Osteoblast (primary cell): ENCODE data around the gene DPP4. TPM values are rescaled to one million over a fixed set of nuclear protein-coding genes. Genes with fewer than 3 reads are reported as not detected.

Source experiments
- DNase-seq: peaks from one replicate; pipeline ENCODE4 v3.0.0; 2011; ENCODE audit warnings: low spot score, mixed read lengths; ENCODE audit not compliant: insufficient read length; ENCODE audit errors: missing footprints
- H2AFZ ChIP-seq: 2 replicates; pipeline ENCODE4 v1.6.0; 2011; ENCODE audit warnings: mild to moderate bottlenecking, low read length
- H3K27ac ChIP-seq: 2 replicates; pipeline ENCODE4 v1.5.1; 2011; ENCODE audit warnings: mild to moderate bottlenecking, low read depth, low read length, moderate library complexity
- H3K27me3 ChIP-seq: 2 replicates; pipeline ENCODE4 v1.6.0; 2012; ENCODE audit warnings: mild to moderate bottlenecking, control low read depth, inconsistent platforms, low read length, moderate library complexity; ENCODE audit not compliant: insufficient read depth
- H3K36me3 ChIP-seq: 2 replicates; pipeline ENCODE4 v1.5.1; 2011; ENCODE audit warnings: mild to moderate bottlenecking, low read length, control low read depth, moderate library complexity; ENCODE audit not compliant: insufficient read depth
- H3K4me1 ChIP-seq: 2 replicates; pipeline ENCODE4 v1.5.1; 2011; ENCODE audit warnings: mild to moderate bottlenecking, low read length, control low read depth, moderate library complexity; ENCODE audit not compliant: insufficient read depth
- H3K4me2 ChIP-seq: 2 replicates; pipeline ENCODE4 v1.6.0; 2011; ENCODE audit warnings: mild to moderate bottlenecking, low read length; ENCODE audit not compliant: insufficient read depth
- H3K4me3 ChIP-seq: fragments of 200-600 bp; sonication (generic); 3 replicates; pipeline ENCODE4 v1.5.1; 2012; ENCODE audit warnings: mild to moderate bottlenecking, low read length, inconsistent platforms; ENCODE audit not compliant: insufficient read depth
- H3K79me2 ChIP-seq: 2 replicates; pipeline ENCODE4 v1.6.0; 2012; ENCODE audit warnings: mild to moderate bottlenecking, low read length, control low read depth, inconsistent platforms; ENCODE audit not compliant: insufficient read depth
- H3K9me3 ChIP-seq: 2 replicates; pipeline ENCODE4 v1.5.1; 2011; ENCODE audit warnings: low read depth, low read length, control low read depth
- H4K20me1 ChIP-seq: 2 replicates; pipeline ENCODE4 v1.6.0; 2012; ENCODE audit warnings: mild to moderate bottlenecking, low read length, control low read depth; ENCODE audit not compliant: insufficient read depth
- CTCF ChIP-seq: IDR thresholded peaks from 2 replicates; pipeline ENCODE4 v1.5.1; 2011; ENCODE audit warnings: mild to moderate bottlenecking, low read depth, low read length, moderate library complexity; ENCODE audit errors: extremely low read depth
- total RNA-seq: library from RNA; depleted of rRNA; stranded (reverse); fragments of >200 nt; gene quantifications from 2 replicates; pipeline ENCODE4 v1.2.3, GENCODE V29; 2012

Gene DPP4
- total RNA-seq, 1 donor: 192 TPM

DNA sequence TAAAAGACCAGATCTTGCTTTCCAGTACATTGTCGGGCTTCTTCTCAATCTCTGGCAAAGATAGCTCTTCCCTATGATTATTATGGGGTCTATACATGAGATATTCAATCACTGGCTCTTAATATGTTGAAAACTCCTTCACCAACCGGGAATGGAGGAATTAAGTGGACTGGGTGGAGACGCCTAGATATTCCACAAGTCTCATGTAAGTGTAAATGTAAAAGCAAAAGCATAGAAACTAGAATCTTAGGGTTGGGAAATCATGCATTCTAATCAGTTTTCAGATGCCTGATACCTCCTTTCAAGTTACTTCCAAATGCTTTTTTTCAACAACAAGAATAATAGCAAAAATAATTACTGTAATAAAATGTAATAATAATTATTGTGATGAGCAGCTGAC lies 38.0 kb downstream of the DPP4 start:
- no peak for DNase-seq
- TF ChIP-seq CTCF: no peak
- H2AFZ ChIP-seq: no peak overlapping the region
- H3K9me3 ChIP-seq: no peaks in the 10 kb centered on the region
- no peaks in the 10 kb centered on the region for H3K27me3 ChIP-seq
- H3K36me3 ChIP-seq: peaks cover 6% of the 10 kb centered on the region
- no peak overlapping the region for H3K4me2 ChIP-seq
- no peak overlapping the region for H3K27ac ChIP-seq
- H3K4me1 ChIP-seq: no peaks in the 10 kb centered on the region
- H3K4me3 ChIP-seq: no peak overlapping the region
- no peaks in the 10 kb centered on the region for H4K20me1 ChIP-seq
- no peaks in the 10 kb centered on the region for H3K79me2 ChIP-seq

DNA sequence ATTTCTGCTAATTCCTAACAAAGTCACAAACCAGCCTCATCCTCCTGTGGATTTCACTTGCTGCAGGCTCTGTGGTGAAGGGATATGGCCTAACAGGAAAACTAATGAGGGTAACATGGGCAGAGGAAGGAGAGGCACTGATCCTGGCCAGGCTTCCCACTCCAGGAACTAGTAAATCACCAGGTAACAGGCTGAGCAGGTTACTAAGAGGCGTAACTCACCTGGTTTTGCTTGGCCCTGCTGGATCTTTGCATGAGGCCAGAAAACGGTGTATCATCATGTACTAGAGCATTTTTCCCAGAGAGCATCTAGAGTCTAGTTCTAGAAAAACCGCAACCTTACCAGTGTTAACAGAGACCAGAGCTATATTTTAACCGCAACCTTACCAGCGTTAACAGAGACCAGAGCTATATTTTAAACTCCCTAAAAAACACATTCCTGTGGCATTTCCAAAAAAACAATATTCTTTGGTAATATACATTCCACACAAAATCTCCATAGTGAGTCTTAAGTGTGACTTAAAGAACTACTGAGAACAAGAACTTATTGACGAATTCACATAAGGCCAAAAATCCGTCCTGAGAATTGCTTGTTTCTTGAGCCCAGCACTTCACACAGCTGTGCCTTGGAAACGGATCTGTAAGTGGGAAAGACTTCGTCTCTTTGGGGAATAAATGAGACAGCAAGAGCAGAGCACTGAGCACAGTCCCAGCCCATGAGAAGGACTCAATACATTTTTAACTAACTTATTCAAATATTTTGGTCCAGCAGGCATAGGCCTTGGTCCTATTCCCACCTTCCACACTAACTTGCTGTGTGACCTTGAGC lies 43.4 kb downstream of the DPP4 start:
- H3K27me3 ChIP-seq: no peaks in the 10 kb centered on the region
- H3K9me3 ChIP-seq: no peaks in the 10 kb centered on the region
- no peak overlapping the region for H3K27ac ChIP-seq
- DNase-seq: no peak
- no peak for TF ChIP-seq CTCF
- H3K36me3 ChIP-seq: peaks cover 6% of the 10 kb centered on the region
- H3K4me3 ChIP-seq: no peak overlapping the region
- H3K79me2 ChIP-seq: no peaks in the 10 kb centered on the region
- H4K20me1 ChIP-seq: no peaks in the 10 kb centered on the region
- no peak overlapping the region for H3K4me2 ChIP-seq
- H2AFZ ChIP-seq: no peak overlapping the region
- H3K4me1 ChIP-seq: peaks cover 21% of the 10 kb centered on the region

DNA sequence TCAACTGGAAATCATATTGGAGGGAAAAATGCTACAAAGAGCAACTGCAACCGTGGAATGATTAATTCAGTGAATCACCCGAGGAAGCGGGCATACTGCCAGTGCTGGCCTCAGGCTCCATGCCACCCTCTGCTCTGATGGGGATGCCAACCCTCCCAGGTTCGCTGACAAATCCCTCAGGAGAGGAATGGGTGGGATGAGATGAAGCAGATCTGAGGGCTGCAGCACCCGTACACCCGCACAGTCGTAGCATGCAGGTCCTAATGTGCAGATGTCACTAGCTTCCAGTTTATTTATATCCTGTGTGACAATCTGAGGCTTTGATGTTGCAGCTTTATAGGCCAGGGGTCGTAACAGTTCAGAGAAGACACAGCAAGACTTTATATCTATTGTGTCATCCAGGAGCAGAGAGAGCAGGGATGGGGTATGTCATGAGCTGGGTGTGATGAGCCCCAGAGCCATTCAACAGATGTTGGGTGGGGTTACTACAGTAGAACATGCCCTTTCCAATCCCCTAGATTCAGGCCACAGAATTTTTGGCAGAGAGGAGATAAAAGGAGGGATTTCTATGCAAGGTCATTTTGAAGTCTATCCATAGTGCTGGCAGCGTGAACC lies 44.6 kb downstream of the DPP4 start:
- H4K20me1 ChIP-seq: no peaks in the 10 kb centered on the region
- no peak overlapping the region for H3K27ac ChIP-seq
- H3K4me2 ChIP-seq: peak overlapping the region; percentile 11

More for the DNA sequence above, 44.6 kb downstream of the DPP4 start:
- H3K4me1 ChIP-seq: peaks cover 31% of the 10 kb centered on the region
- H2AFZ ChIP-seq: no peak overlapping the region
- no peaks in the 10 kb centered on the region for H3K79me2 ChIP-seq
- no peaks in the 10 kb centered on the region for H3K9me3 ChIP-seq
- H3K27me3 ChIP-seq: no peaks in the 10 kb centered on the region
- H3K36me3 ChIP-seq: peaks cover 6% of the 10 kb centered on the region
- DNase-seq: peak; percentile 83
- no peak overlapping the region for H3K4me3 ChIP-seq
- no peak for TF ChIP-seq CTCF
